Activated CD8-positive, alpha-beta memory T cell treated with anti-CD3 and anti-CD28 coated beads, Interleukin-2, amount 50 U/mL, for 48 hours (primary cell): ENCODE measurements around the gene STK4.

ENCODE experiments used
- DNase-seq: peaks from one replicate; pipeline ENCODE4 v3.0.0-alpha.2; 2020

STK4 gene

GRCh38 chr20:45117581-45117980 is 151.3 kb downstream of the STK4 start:
- no peak for DNase-seq

GRCh38 chr20:45118028-45118427 is 151.7 kb downstream of the STK4 start:
- no peak for DNase-seq

- DNase-seq: no peak
These were observed 153.4 kb downstream of the STK4 start for GRCh38 chr20:45119556-45120266.

- DNase-seq: no peak
These were observed 155.1 kb downstream of the STK4 start for GRCh38 chr20:45121388-45121787.

GRCh38 chr20:45124365-45124764 is 158.1 kb downstream of the STK4 start, which contains the start of gene WFDC12:
TSS of gene WFDC12 (minus strand) at chr20:45124465. CDS start at chr20:45124447, 18 bp downstream.
- no peak for DNase-seq

- DNase-seq: no peak
These were observed 161.8 kb downstream of the STK4 start for GRCh38 chr20:45128099-45128498.
